ENCODE results near the gene HBS1L.

Gene HBS1L

DNA sequence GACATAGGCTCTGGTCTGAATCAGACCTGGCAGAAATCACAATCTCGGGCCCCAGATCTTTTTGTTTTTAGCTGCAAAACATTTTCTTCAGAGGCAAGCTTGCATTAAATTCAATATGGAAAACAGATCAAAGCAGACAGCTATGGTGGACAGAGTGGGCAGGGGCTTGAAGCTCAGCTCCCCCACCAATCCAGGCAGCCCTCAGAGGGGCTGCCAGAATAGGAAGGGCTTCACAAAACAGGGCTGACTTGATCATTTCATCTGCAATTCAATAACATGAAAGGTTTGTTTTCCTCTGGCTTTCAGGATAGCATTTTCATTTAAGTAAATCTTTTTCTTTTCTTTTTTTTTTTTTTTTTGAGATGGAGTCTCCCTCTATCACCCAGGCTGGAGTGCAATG lies 55.5 kb downstream of the HBS1L start:
- DNase-seq (ENCODE audit: low spot score), result no peak

DNA sequence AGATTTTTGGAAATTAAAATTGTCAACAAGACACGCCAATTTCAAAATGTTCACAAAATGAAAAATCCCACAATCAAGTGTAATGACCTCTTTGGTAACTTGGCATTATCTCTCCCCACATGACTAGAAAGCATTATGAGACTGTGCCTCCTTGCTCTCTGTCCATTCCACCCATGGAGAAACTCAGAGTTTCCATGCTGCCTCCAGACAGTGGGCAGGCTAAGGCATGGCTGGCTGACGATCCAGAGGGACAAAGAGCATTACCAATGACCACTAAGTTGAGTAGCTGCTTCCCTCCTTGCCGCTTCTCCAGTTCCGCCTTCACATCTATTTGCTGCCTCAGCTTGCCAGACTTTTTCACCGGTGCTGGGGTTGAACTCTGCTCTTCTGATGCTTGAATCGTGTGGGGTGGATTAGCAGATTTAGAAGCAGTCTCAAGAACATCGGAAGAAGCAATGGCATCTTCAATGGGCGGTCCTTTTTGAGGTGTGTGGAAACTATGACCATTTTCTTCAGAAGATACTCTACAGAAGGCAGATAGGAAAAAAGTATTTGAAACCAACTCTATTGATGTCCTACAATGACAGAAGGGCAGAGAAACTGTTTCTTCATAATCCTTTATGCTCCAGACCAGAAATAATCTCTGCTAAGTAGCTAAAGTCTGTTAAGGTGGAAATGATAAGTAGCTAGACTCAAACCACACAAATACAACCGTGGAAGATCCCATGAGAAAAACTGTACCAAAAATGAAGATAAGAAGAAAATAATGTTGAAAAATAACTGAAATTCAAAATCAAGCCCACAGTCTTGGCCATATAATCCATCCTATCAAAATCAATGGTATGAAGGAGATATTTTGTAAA lies 57.3 kb downstream of the HBS1L start:
- no peak for DNase-seq (ENCODE audit: low spot score)

DNA sequence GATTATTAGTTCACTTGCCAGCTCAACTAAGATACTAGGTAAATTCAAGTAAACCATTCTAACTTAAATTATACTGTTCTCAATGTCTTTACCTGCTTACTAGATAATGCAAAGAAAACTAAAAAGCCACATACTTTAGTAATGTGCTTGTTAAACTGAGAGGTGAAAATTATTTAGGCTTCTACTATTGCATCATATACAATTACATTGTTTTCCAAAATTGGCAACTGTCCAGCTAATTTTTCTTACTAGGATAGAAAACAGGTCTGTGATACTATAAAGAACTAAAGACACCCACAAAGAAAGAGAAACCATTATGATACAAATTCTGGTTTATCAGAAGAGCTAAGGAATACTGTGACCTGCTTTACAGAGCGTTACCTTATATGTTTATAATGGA lies 59.1 kb downstream of the HBS1L start:
- no peak for DNase-seq (ENCODE audit: low spot score)

DNA sequence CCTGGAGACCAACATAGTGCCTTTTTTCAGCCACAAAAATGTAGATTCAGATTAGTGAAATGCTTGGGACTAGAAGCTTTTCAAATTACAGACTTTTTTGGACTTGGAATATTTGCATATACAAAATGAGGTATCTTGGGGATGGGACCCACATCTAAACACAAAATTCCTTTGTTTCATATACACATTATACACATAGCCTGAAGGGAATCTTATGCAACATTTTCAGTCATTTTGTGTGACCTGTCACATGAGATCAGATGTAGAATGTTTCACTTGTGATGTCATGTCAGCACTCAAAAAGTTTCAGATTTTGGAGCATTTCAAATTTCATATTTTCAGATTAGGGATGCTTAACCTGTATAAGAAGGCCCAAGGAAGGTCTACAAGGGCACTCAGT lies 60.2 kb downstream of the HBS1L start:
- no peak for DNase-seq (ENCODE audit: low spot score)

DNA sequence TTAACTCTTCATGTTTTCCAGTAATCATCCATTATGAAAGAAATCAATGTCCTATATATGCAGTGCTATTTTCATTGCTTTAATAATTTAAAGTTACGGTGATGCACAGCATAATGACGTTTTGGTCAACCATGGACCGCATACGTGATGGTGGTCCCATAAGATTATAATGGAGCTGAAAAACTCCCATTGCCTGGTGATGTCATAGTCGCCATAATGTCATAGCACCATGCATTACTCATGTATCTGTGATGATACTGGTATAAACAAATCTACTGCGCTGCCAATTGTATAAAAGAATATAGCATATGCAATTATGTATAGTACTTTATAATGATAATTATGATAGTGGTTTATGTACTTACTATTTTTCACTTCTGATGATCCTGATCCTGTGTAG lies 62.5 kb downstream of the HBS1L start:
- DNase-seq (ENCODE audit: low spot score), result no peak

DNA sequence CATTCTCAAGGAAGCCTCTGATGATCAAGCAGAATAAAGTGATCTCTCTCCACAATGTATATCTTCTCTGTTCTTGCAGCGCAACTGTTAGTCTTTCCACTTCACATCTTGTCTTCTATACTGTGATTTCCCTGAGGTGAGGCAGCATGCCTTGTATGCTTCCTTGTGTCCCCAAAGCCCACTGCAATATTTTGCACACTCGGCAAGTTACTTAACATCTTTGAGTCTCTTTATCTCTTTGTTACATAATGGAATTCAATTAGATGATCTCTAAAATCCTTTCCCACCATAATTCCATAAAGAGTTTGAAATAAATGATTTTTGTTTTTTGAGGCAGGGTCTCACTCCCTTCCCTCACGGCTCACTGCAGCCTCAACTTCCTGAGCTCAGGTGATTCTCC lies 64.4 kb downstream of the HBS1L start:
- DNase-seq (ENCODE audit: low spot score), result no peak

DNA sequence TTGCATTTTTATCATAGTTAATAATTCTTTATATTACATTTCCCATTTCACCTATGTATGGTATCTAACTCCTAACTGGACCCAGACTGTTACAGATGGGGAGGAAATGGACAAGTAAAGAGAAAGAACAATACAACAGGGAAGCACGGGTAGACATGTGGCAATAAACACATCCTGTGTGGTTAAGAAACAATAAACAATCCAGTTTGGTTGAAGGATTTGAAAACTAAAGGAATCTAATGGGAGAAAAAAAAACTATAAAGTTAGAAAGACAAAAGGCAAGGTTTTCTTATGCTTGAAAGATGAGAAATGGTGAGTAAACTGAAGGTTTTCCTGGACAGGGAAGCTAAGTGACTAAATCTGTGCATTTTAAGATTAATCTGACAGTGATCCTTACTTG lies 69.8 kb downstream of the HBS1L start:
- no peak for DNase-seq (ENCODE audit: low spot score)

DNA sequence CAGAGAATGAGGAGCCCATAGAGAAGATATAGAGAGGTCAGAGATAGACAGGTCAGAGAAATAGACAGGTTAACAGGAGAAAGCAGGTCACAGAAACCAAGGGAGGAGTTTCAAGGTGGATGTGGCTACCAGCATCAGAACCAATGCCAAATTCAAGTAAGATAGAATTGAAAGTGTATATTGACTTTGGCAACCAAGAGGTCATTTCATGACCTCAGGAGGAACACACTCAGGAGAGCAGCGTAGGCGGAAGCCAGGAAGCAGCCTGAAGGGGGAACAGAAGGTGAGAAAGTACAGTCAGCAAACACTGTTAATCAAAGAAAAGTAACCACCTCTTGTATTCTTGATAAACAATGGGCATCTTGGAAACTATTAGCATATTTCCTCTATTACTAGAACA lies 70.8 kb downstream of the HBS1L start:
- no peak for DNase-seq (ENCODE audit: low spot score)

DNA sequence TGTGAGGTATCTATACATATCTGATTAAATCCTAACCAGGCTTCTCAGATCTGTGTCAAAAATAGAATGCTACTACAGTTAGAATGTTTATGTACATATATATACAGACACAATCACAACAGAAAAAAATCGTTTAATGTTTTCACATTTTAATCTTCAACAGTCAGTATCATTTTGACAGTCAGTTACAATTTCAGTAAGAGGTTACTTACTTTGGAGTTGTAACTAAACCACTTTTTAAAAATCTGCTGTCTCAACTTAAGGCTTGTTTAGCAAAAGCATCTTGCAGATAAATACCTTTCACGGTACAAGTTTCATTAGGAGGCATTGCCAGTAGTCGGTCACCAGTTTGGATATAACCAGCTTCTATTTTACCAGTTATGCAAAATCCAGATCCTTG lies 72.5 kb downstream of the HBS1L start:
- DNase-seq (ENCODE audit: low spot score), result no peak

DNA sequence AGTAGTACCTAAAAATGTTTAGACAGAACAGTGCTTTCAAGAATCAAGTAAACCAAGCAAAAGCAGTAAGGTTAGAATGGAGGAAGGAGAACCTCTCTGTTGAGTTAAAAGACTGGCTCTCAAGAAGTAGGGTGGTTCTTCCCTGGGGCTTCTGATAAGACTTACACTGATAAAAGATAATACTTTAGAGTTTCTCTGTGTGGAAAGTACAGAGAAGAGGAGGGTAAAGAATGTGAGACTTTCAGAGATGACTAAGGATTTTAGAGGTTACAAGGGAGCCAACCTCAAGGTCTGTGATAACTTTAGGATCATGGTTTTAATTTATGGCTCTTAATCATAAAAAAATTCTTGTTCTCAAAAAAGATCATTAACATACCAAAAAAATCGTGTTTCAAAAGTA lies 73.8 kb downstream of the HBS1L start:
- DNase-seq (ENCODE audit: low spot score), result no peak

DNA sequence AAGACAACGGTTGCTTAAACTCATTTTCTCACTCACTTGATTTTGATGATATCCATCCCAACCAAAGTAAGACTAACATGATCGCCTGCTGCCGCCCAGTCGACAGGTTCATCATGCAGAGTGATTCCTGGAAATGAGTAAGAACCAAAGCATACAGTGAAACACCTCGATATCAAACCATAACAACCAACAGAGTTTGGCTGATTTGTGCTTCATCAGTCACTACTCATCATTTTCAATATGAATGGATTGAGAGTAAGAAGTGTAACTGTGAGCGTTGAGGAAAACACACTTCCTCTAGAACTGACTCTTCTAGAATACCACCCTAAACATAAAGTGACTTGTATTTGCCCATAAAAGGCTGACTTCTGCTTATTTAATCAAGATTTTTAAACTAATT lies 75.5 kb downstream of the HBS1L start:
- DNase-seq (ENCODE audit: low spot score), result no peak

DNA sequence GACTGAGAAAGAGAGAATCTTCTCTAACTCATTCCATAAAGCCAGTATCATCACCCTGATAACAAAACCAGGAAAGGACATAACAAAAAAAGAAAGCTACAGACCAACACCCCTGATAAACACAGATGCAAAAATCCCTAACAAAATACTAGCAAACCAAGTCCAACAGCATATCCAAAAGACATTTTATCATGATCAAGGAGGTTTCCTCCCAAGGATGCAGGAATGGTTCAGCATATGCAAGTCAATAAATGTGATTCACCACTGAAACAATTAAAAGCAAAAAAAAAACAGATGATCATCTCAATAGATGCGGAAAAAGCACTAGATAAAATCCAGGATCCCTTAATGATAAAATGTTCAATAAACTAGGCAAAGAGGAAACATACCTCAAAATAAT lies 80.3 kb downstream of the HBS1L start:
- no peak for DNase-seq (ENCODE audit: low spot score)

DNA sequence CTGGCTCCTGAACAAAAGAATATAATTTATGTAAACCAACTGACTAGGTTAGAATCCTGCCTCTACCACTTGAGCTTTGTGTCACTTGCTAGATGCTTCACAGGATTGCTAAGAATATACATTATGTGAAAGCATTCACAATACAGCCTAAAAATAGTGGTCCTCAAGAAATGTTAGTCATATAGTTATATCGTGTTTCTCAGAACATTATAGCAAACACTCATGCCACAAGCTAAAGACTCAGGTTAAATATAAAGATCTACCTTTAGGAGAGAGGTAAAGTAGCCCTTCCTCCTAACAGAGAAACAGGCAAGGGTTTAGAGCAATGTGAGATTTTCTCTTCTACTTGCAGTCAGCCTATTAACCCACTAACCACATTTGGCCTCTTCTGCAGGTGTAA lies 86.9 kb downstream of the HBS1L start:
- no peak for DNase-seq (ENCODE audit: low spot score)

DNA sequence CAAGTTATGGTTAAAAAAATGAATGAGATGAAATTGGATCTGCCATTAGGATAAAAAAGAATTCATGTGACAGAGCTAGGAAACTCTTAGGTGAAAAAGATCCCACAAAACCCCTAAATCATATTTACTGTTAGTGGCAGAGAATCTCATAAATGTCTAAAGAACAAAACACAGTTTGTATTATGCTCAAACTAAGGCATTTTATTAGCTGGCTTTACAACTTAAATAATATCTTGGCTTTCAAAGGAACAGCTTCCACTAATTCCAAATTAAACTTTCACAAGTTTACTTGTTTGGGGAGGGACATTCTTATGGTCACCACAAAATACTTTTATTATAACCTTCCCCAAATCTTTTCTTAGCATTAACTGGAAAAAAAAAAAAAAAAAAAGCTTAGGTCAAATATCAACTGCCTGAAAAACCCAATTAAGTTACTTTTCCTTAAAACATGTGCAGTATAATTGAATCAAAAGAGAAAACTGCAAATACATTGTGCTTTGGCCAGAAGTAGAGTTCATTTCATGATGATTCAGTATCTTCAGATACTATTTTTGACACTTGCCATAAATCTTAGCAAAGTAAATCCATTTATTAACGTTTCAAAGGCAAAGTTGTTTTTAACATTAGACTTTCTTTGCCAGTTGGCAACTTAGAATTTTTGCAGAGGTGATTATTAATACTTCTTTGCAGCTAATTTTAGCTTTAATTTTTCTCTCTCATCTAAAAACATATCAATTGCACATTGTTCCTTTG lies 90.0 kb downstream of the HBS1L start:
- no peak for DNase-seq (ENCODE audit: low spot score)

DNA sequence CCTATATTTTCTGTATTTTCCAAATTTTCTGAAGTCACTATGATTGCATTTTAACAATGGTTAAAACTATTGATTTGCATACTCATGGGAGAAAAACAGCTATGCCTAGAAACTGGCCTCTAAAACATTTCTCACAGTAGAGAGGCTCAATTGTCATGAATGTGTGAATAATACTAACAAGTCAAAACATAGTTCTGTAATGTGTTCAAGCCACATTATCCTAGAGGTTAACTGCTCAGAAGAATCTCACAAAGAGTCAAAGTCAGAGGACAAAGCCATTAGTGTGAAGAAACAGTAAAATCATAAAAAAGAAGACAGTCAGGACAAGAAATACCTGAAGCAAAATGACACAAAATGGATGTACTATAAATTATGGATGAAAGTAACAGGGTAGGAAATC lies 92.2 kb downstream of the HBS1L start:
- DNase-seq (ENCODE audit: low spot score), result no peak

DNA sequence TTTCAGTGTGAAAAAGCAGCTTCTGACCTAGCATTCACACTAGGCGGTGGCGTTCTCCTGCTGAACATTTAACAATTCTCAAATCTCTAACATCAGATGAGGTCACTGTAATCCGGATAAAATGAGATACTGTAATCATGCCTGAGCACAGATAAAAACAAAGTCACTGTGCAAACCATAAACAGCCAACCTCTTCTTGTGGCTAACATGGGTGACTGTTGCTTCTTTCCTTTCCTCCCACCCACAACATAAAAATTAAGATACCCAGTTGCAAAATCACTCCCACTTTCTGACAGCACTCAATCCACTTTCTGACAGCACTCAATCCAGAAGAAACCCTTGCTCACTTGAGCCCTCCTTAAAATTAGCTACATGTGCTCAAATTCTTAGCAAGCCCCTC lies 93.3 kb downstream of the HBS1L start:
- DNase-seq (ENCODE audit: low spot score), result no peak

DNA sequence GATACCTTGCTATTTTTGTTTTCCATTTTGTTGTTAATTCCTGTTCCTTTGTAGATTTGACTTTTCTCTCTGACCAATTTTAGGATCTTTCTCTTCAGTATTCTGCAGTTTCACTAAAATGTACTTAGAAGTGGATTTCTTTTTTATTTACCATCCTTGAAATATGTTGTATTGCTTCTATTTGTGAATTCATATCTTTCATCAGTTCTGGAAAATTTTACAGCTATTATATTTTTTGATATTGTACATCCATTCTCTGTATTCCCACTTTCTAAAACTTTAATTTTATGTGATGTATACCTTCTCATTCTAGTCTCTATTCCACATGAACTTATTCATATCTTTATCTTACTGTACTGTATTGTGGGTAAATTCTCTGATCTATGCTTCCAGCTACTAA lies 95.0 kb downstream of the HBS1L start:
- no peak for DNase-seq (ENCODE audit: low spot score)

DNA sequence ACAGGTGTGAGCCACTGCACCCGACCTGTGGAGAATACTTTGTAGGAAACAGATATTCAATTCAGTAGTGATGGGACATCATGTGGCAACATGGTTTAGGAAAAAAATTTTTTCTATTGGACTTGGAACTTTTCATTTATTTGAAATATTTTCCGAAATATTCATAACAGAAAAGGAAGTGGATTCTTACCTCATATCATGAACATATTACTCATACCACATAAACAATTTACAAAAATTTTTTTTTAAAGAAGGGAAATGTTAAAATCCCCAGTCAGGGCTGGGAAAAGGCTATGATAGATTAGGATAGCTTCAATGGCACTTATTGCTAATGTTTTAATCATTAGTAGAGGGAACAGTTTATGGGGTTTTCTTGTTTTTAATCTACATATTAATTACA lies 97.9 kb downstream of the HBS1L start:
- DNase-seq (ENCODE audit: low spot score), result no peak

DNA sequence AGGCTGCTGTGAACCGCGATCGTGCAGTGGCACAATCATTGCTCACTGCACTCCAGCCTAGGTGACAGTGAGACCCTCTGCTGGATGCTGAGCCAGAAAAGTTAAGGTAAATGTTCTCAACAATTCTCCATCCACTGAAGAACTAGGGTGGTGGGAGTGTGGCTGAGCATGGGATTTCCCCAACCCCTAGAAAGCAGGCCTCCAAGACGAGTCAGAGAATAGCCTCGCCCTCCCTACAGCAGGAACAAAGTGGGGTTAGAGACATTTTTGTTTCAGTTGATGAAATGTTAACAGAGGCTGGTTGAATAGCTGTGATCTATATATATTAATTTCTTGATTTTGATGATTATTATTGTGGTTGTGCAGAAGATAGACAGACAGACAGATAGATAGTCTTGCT lies 98.6 kb downstream of the HBS1L start:
- no peak for DNase-seq (ENCODE audit: low spot score)

DNA sequence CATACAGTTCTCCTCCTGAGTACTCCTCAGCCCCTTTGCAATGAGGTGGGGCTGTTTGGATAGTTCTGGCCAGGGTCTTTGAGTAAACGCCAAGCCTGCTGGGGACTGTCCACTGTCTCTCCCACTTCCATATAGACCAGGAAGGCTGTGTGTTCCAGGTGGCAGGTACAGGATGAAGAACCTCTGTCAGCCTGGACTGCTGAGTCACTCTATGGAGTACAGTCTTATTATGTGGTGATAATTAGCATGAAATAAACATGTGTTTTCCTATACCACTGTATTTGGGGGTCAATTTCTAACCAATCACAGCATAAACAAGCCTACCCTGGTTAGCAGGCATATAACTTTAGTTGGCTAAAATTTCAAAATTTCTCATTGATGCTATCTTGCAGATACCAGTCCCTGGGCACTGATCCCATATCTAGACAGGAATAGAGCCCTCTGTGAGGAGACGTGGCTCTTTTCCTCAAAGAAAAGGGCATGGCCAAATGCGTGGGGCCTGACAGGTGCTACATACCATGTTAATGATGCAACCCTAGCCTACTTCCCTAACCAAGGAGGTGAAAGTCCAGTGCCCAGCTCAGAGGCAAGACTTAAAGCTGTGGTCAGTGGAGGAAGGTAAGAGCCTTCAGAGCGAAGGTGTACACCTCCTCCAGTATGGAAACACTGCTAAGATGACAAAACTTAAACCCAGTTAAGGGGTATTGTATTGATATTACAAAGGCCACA lies 100.2 kb downstream of the HBS1L start:
- no peak for DNase-seq (ENCODE audit: low spot score)

DNA sequence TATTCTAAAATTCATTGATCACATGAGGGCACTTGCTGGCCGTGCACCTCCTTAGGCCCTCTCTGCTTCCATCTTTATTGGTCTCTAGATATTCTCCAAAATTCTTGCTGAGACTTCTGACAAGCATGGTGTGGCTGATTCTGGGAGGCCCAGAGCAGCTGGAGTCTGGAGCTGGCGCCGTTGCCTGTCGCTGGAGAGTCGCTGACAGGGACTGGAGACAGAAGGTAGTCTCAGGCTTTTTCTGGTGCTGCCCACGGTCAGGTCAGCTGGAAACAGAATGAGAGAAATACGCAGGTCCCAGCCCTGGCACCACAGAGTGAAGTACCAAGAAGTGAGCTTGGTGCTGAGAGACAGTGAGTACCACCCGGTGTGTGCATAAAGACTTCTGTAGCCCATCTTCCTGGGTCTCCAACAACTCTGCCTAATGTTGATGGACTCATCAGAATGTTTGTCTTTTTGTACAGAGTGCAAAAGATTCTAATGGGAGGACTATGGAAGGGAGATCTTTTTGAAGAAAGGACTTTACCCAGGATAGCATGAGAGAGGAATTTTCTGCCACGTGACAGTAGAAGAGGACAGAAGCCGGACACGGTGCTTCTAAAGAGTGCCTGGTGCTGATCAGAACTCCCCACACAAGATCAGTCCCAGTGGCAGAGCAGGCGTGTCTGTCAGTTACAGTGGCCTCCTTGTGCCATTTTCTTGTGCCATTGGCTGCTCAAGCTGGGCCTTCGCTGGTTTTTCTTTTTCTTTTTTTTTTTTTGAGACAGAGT lies 102.9 kb downstream of the HBS1L start:
- no peak for DNase-seq (ENCODE audit: low spot score)

DNA sequence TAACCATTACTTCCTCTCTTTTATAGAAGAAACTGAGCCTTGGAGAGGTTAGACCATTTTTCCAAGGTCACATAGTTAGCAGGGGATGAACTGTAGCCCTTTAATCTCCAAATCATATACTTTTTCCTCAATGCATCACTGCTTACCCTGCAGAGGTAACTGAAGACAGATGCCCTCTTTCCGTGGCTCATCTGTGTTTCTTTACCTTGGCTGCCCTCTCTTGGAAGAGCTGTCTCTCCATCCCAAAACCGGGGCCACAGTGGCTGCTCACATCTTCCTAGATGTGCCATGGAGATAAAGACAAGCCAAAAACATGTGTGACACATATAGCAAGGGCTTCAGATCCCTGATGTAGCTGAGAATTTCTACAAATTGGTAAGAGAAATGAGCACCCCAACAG lies 104.1 kb downstream of the HBS1L start:
- no peak for DNase-seq (ENCODE audit: low spot score)

Measured in CD4-positive, alpha-beta T cell treated with Interleukin-15 for 4 hours (primary cell).